MM.1S (cell line): Measurements from ENCODE around the gene HPCAL1.

Experiments used
- DNase-seq: peaks from one replicate; pipeline ENCODE4 v3.0.0-alpha.2; 2015
- H2AFZ ChIP-seq: fragments of 300-600 bp; sonication (generic); 2 replicates; pipeline ENCODE4 v1.6.0; 2016; ENCODE audit warnings: antibody characterized with exemption, low read length
- H3F3A ChIP-seq: fragments of 300-600 bp; sonication (generic); 2 replicates; pipeline ENCODE4 v1.6.1; 2016; ENCODE audit warnings: mild to moderate bottlenecking, antibody characterized with exemption, low read length, moderate library complexity, mixed read lengths; ENCODE audit not compliant: insufficient read depth
- H3K27ac ChIP-seq: fragments of 300-600 bp; sonication (generic); 2 replicates; pipeline ENCODE4 v1.5.1; 2016; ENCODE audit warnings: mild to moderate bottlenecking, low read length
- H3K27me3 ChIP-seq: fragments of 300-600 bp; sonication (generic); replicated peaks from 2 replicates; pipeline ENCODE4 v1.6.0; 2016; ENCODE audit warnings: low read length; ENCODE audit not compliant: insufficient read depth
- H3K36me3 ChIP-seq: fragments of 300-600 bp; sonication (generic); replicated peaks from 2 replicates; pipeline ENCODE4 v1.6.1; 2016; ENCODE audit warnings: mild to moderate bottlenecking, low read length, mixed read lengths; ENCODE audit not compliant: insufficient read depth
- H3K4me1 ChIP-seq: fragments of 300-600 bp; sonication (generic); 2 replicates; pipeline ENCODE4 v1.6.1; 2016; ENCODE audit warnings: low read length, mixed read lengths
- H3K4me2 ChIP-seq: fragments of 300-600 bp; sonication (generic); 2 replicates; pipeline ENCODE4 v1.6.0; 2016; ENCODE audit warnings: low read depth, low read length
- H3K4me3 ChIP-seq: fragments of 300-600 bp; sonication (generic); 2 replicates; pipeline ENCODE4 v1.5.1; 2016; ENCODE audit warnings: low read length, mixed read lengths
- H3K79me2 ChIP-seq: fragments of 300-600 bp; sonication (generic); 2 replicates; pipeline ENCODE4 v1.6.1; 2016; ENCODE audit warnings: mixed run types, low read length, mixed read lengths
- H3K9ac ChIP-seq: fragments of 300-600 bp; sonication (generic); 2 replicates; pipeline ENCODE4 v1.6.1; 2016; ENCODE audit warnings: low read length, mixed read lengths
- H3K9me2 ChIP-seq: fragments of 300-600 bp; sonication (generic); replicated peaks from 2 replicates; pipeline ENCODE4 v1.6.1; 2016; ENCODE audit warnings: mild to moderate bottlenecking, low read length, mixed read lengths; ENCODE audit not compliant: insufficient read depth
- H3K9me3 ChIP-seq: fragments of 300-600 bp; sonication (generic); replicated peaks from 2 replicates; pipeline ENCODE4 v1.6.1; 2016; ENCODE audit warnings: mild to moderate bottlenecking, low read length, mixed read lengths; ENCODE audit not compliant: insufficient read depth
- H4K20me1 ChIP-seq: fragments of 300-600 bp; sonication (generic); 2 replicates; pipeline ENCODE4 v1.6.1; 2016; ENCODE audit warnings: mild to moderate bottlenecking, low read length, moderate library complexity, mixed read lengths; ENCODE audit not compliant: insufficient read depth
- EZH2 ChIP-seq: fragments of 300-600 bp; sonication (generic); optimal IDR thresholded peaks from 2 replicates; pipeline ENCODE3; 2017; ENCODE audit warnings: low read depth, mild to moderate bottlenecking, antibody characterized with exemption, low read length, mixed read lengths
- EZH2phosphoT487 ChIP-seq: fragments of 300-600 bp; sonication (generic); IDR thresholded peaks from 2 replicates; pipeline ENCODE4 v1.6.1; 2018; ENCODE audit warnings: antibody characterized with exemption, low read length
- TF ChIP-seq, protein P1 (sequence below): fragments of 300-600 bp; sonication (generic); IDR thresholded peaks from 2 replicates; pipeline ENCODE4 v1.5.1; 2016; ENCODE audit warnings: antibody characterized with exemption, low read length, mixed read lengths

Gene HPCAL1

DNA sequence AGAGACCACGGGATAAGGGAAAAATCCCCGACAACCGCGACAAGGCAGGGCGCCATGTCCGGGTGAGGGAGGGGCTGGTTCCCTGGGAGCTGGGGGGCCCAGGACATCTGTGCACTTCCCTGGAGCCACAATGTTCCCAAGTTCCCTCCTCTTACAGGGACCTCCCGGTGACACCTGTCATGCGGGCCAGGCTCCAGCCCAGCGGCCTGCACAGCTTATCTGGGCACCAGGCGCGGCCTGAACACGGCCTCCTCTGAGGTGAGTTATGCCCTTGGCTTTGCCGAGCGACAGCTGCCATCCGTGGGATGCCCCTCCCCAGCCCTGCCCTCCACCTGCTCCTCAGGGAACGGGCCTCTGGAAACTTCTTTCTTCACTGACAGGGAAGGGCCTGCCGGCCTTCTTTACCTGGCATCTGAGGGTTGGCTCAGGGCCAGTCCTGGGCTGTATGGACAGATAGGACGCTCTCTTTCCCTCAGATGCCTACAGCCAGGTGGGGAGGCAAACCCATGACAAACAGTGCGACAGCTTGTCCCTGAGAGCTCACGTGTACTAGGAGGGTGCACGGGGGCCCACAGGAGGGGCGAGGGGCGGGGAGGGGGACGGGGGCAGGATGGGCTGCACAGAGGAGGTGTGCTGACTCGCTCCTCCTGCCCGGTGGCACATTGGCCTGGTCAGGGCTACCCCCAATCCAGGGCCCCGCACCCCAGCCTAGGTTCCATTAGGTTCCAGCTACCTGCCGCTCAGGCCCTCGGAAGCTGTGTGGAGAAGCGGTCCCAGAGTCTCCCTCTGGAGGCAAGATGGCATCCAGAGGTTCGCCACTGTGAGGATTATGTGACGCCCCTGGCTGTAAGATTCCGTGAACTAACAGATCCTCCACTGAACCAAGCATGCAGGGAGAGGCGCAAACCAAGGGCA is 34.9 kb upstream of the HPCAL1 start:
- Histone ChIP-seq H2AFZ (no peak overlapping the region), H3K4me1 (no peaks in the 10 kb centered on the region), H3K27me3 (no peaks in the 10 kb centered on the region; the same call in 1 of the 2 replicates), H3K9me3 (no peaks in the 10 kb centered on the region), H3F3A (no peaks in the 10 kb centered on the region), H3K9ac (no peak overlapping the region), H3K4me2 (no peak overlapping the region), H3K36me3 (no peaks in the 10 kb centered on the region), H3K27ac (no peak overlapping the region), H3K4me3 (no peak overlapping the region), H3K79me2 (no peaks in the 10 kb centered on the region), H4K20me1 (no peaks in the 10 kb centered on the region), H3K9me2 (no peaks in the 10 kb centered on the region)
- TF ChIP-seq EZH2 (no peak), EZH2phosphoT487 (no peak)
- TF ChIP-seq, protein P1, sequence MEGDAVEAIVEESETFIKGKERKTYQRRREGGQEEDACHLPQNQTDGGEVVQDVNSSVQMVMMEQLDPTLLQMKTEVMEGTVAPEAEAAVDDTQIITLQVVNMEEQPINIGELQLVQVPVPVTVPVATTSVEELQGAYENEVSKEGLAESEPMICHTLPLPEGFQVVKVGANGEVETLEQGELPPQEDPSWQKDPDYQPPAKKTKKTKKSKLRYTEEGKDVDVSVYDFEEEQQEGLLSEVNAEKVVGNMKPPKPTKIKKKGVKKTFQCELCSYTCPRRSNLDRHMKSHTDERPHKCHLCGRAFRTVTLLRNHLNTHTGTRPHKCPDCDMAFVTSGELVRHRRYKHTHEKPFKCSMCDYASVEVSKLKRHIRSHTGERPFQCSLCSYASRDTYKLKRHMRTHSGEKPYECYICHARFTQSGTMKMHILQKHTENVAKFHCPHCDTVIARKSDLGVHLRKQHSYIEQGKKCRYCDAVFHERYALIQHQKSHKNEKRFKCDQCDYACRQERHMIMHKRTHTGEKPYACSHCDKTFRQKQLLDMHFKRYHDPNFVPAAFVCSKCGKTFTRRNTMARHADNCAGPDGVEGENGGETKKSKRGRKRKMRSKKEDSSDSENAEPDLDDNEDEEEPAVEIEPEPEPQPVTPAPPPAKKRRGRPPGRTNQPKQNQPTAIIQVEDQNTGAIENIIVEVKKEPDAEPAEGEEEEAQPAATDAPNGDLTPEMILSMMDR = no peak
- DNase-seq = no peak

DNA sequence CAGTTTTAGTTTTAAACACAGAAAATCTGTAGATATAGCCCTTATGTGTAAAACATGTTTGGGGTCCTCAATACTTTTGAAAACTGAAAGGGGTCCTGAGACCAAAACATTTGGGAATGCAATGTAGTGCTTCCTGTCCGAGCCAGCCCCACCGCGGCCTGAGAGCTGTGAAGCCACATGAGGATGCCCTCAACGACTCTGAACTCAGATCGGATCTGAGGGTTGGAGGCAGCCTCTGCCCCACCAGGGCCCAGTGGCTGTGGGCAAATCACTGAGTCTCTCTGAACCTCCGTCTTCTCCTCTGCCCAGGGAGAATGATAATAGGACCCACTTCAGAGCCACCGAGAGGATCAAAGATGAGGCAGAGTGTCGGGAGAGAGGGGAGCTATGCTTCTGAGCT is 33.4 kb upstream of the HPCAL1 start:
- H3K36me3 ChIP-seq = no peaks in the 10 kb centered on the region

DNA sequence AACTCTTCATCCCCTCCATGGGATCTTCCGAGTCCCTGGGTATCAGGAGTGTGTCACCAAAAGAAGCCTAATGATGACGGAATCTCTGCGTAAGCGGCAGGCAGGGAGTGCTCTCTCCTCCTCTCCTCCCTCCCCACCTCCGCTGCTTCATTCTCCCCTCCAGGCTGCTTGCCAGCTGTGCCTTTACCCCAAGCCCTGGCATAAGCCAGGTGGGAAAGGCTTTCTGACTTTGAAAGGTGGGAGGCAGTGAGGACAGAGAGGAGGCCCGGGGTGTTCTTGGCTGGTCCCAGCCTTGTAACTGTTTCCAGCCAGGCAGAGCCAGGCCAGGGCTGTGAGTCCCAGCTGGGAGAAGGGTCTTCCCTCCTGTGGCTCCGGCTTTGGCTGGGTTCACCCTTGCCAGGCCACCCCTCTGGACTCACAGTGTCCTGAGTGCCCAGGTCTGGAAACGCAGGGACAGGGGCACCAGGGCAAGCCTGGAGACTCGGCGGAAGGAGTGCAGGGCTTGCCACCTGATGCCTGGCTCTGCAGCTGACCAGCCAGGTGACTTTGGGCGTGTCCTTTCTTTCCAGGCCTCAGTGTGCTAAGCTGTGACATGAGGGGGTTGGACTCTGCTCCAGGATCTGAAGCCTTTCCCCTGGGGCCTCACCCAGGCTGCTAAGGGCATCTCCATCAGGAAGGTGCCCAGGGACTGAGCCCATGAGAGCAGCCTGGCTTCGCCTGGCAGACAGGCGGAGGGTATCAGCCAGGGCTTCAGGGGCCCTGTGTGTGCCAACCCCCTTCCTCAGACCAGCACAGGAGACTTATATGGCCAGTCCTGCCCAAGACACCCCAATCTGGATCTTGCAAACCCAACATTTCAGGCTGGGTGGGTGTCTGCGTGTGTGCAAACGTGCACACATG is 32.7 kb upstream of the HPCAL1 start:
- H3K9me2 ChIP-seq = no peaks in the 10 kb centered on the region
- no peaks in the 10 kb centered on the region for H3K79me2 ChIP-seq
- no peak overlapping the region for H2AFZ ChIP-seq
- no peak overlapping the region for H3K27ac ChIP-seq
- no peaks in the 10 kb centered on the region for H3K4me1 ChIP-seq
- H3K27me3 ChIP-seq = no peaks in the 10 kb centered on the region; the same call in 1 of the 2 replicates
- no peak overlapping the region for H3K9ac ChIP-seq
- no peaks in the 10 kb centered on the region for H4K20me1 ChIP-seq
- H3K36me3 ChIP-seq = no peaks in the 10 kb centered on the region
- H3K4me2 ChIP-seq = no peak overlapping the region
- no peak for DNase-seq
- H3K9me3 ChIP-seq = no peaks in the 10 kb centered on the region
- TF ChIP-seq EZH2phosphoT487 (no peak), EZH2 (no peak)
- TF ChIP-seq, protein P1 = no peak
- no peak overlapping the region for H3K4me3 ChIP-seq
- no peaks in the 10 kb centered on the region for H3F3A ChIP-seq

More for the DNA sequence above, 33.4 kb upstream of the HPCAL1 start:
- Histone ChIP-seq H3K79me2 (no peaks in the 10 kb centered on the region), H3K9me2 (no peaks in the 10 kb centered on the region), H3K9me3 (no peaks in the 10 kb centered on the region), H3K4me3 (no peak overlapping the region), H3K9ac (no peak overlapping the region), H4K20me1 (no peaks in the 10 kb centered on the region), H3F3A (no peaks in the 10 kb centered on the region), H2AFZ (no peak overlapping the region), H3K27ac (no peak overlapping the region), H3K4me1 (no peaks in the 10 kb centered on the region), H3K27me3 (no peaks in the 10 kb centered on the region; the same call in 1 of the 2 replicates), H3K4me2 (no peak overlapping the region)
- TF ChIP-seq EZH2 (no peak), EZH2phosphoT487 (no peak)
- TF ChIP-seq, protein P1 = no peak
- no peak for DNase-seq
